OCI-LY1 (cell line): ENCODE data around the gene ABCC11.

Experiments
- EZH2 ChIP-seq: fragments of 200-600 bp; sonication (generic), shearing (Covaris generic); IDR thresholded peaks from 2 replicates; pipeline ENCODE4 v1.8.0; 2017; ENCODE audit warnings: borderline replicate concordance, mixed run types, mild to moderate bottlenecking, antibody characterized with exemption, low read length, moderate library complexity, mixed read lengths
- TF ChIP-seq, protein P1 (sequence below): fragments of 200-600 bp; sonication (generic), shearing (Covaris generic); IDR thresholded peaks from 2 replicates; pipeline ENCODE4 v1.5.1; 2017; ENCODE audit warnings: mild to moderate bottlenecking, antibody characterized with exemption, low read length, moderate library complexity, mixed read lengths

DNA sequence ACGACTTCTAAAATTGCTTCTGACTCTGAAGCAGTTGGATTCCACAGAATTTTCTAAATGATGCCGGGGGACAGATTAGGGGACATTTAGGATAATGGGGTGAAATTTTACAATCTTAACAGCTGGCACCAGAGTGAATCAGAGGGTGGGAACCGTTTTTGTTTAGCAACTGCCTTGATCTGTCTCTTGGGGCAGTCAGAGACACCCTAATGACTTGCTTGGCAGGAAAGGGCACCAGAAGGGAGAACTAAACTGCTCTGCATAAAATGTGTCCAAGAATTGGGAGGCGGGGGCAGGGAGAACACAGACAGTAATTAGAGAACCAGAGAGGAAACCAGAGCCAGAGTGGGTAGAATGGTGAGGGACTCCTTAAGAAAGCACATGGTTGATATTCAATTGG, 85.4 kb downstream of the ABCC11 start:
- TF ChIP-seq, protein P1, sequence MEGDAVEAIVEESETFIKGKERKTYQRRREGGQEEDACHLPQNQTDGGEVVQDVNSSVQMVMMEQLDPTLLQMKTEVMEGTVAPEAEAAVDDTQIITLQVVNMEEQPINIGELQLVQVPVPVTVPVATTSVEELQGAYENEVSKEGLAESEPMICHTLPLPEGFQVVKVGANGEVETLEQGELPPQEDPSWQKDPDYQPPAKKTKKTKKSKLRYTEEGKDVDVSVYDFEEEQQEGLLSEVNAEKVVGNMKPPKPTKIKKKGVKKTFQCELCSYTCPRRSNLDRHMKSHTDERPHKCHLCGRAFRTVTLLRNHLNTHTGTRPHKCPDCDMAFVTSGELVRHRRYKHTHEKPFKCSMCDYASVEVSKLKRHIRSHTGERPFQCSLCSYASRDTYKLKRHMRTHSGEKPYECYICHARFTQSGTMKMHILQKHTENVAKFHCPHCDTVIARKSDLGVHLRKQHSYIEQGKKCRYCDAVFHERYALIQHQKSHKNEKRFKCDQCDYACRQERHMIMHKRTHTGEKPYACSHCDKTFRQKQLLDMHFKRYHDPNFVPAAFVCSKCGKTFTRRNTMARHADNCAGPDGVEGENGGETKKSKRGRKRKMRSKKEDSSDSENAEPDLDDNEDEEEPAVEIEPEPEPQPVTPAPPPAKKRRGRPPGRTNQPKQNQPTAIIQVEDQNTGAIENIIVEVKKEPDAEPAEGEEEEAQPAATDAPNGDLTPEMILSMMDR: no peak
- no peak for TF ChIP-seq EZH2
